Right lobe of liver (tissue), 4 donors: Measurements from ENCODE around the gene GNGT2.

ENCODE experiments used
- POLR2A ChIP-seq: fragments of 450-650 bp; IDR thresholded peaks from one replicate; pipeline ENCODE4 v1.6.1; 2017; ENCODE audit warnings: antibody characterized with exemption, mild to moderate bottlenecking
- TF ChIP-seq, protein P1 (sequence below), 4 donors: fragments of 200-600 bp in 3 of 4; fragments of 450-650 bp in 1 of 4; IDR thresholded peaks; one replicate each; pipeline versions ENCODE4 v1.5.1 to v1.8.0; 2016 to 2022; ENCODE audit warnings: antibody characterized with exemption in 4 of 4, mild to moderate bottlenecking in 2 of 4
- donor health status: DM: no; HTN: no; CAD: no.
- donor health status: DM: no; HTN: no; CAD: no.
- donor health status: DM: no; HTN: yes; CAD: no.

DNA sequence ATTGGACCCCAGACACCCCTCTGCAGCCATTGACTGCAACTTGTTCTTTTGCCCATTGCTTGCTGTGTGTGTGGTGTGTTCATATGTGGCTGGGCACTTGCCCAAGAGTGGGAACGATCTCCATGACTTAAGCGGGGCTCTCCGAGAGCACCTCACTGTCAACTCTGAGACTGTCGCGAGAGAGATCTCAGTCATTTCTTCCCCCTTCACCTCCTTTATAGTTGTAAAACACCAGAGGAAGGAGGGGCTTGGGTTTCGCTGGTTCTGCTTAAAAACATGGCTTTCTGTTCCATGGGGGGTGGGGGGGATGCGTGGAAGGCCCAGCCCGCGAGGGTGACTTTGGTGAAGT lies 12.8 kb upstream of the GNGT2 start:
- TF ChIP-seq, protein P1, sequence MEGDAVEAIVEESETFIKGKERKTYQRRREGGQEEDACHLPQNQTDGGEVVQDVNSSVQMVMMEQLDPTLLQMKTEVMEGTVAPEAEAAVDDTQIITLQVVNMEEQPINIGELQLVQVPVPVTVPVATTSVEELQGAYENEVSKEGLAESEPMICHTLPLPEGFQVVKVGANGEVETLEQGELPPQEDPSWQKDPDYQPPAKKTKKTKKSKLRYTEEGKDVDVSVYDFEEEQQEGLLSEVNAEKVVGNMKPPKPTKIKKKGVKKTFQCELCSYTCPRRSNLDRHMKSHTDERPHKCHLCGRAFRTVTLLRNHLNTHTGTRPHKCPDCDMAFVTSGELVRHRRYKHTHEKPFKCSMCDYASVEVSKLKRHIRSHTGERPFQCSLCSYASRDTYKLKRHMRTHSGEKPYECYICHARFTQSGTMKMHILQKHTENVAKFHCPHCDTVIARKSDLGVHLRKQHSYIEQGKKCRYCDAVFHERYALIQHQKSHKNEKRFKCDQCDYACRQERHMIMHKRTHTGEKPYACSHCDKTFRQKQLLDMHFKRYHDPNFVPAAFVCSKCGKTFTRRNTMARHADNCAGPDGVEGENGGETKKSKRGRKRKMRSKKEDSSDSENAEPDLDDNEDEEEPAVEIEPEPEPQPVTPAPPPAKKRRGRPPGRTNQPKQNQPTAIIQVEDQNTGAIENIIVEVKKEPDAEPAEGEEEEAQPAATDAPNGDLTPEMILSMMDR (IDR thresholded peaks at IDR 0.05) = no peak
- TF ChIP-seq POLR2A = no peak
